ENCODE measurements around the gene TRIO.
A peak's percentile ranks its signal among the peaks of the same experiment; 100 is the strongest.

Gene TRIO

DNA sequence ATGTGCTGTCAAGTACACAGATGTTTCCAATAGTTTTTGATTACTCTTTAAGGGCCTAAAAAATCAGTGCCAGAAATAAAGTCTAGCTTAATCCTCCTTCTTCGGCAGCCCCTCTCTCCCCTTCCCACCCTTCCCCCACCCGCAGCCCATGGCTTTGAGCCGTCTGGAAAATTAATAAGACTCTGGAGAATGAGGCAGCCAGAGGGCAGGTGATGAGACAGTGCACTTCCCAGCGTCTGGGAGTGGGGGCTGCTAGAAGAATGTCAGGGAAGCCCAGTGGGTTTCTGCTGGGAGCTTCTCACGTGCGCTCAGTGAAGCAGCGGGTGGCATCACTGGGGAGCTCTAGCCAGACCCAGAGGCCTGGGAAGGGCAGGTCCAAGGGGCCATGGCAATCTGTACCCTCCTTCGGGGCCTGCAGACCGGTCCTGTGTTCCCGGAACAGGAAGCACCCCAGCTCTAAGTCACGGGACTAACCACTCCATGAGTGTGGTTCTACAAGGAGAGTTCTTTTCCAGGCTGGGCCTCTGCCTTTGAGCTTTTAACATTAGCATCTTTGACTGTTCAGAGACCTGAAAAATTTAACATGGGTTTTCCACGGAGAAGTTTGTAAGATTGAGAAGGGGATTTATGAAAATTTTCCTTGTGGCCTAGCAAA, 273.6 kb downstream of the TRIO start:
- Mint-ChIP-seq H3K9me3 (no peaks in the 10 kb centered on the region), H3K4me3 (no peak overlapping the region), H3K4me1 (ENCODE audit: low read depth) (peaks cover 62% of the 10 kb centered on the region), H3K27me3 (peaks cover 8% of the 10 kb centered on the region), H3K36me3 (ENCODE audit: low read depth) (no peaks in the 10 kb centered on the region), H3K27ac (peak overlapping the region; percentile 97)

DNA sequence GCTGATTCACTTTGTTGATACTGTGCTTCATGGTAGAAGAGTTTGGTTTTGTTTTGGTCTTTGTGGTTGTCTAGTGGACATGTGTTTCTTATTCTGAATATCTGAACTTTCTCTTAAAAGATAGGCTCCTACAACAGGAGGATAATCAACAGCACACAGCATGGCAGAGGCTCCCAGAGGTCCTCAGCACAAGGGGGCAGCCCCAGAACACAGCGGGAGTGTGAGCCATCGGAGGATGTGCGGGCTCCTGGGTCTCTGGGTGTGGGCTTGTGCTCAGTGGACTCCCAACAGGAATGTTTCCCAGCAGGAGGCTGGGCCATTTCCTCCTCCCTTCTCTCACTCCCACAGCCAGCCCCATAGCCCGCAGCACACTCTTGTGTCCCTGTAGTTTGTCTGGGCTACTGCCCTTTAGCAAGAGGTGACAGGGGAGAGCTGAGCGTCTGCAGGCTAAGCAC, 274.2 kb downstream of the TRIO start:
- peak overlapping the region; percentile 78 for H3K27ac Mint-ChIP-seq
- no peaks in the 10 kb centered on the region for H3K36me3 Mint-ChIP-seq (ENCODE audit: low read depth)
- no peaks in the 10 kb centered on the region for H3K9me3 Mint-ChIP-seq
- no peak overlapping the region for H3K4me3 Mint-ChIP-seq
- H3K4me1 Mint-ChIP-seq (ENCODE audit: low read depth), result peaks cover 60% of the 10 kb centered on the region
- peaks cover 8% of the 10 kb centered on the region for H3K27me3 Mint-ChIP-seq

DNA sequence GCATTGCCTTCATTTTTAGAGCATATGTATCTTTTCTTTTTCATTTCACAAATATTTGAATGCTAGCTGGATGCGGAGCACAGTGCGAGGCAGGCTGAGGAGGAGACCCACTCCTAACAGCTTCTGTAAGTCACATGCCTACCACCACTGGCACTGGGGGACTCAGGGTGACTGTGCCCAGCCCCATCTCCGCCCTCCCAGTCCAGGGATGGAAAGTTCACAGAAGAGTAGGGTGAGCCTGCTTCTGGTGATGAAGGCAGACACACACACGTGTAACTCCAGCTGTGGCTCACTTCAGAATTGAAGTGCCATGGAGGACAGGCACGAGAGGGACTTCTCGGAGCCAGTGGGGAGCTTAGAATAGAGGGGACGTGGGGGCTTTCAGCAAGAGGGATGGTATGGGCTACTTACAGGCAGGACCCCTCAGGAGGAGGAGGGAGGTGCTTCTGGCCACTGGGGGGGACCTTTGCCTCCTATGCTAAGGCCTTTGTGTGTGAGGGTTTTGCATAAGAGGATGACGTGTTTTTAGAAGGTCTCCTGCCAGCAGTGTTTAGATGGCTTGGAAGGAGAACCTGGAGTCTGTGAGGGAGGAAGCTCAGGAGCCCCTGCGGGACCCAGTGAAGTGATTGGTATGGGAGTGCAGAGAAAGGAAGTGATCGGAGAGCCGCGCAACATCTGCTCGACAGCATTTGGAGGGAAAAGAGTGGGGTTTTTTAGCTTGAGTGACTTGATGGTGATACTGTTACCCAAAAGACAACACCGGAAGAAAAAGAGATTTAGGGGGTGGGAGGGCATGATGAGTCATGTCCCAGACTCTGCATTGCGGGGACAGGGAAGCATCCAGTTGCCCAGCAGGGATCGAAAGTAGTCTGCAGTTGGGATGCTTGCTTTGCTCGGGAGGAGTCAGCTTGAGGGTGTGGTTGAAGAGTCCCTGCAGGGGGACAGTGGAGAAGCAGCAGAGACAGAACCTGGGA, 274.9 kb downstream of the TRIO start:
- peaks cover 53% of the 10 kb centered on the region for H3K4me1 Mint-ChIP-seq (ENCODE audit: low read depth)
- no peak overlapping the region for H3K27ac Mint-ChIP-seq
- H3K27me3 Mint-ChIP-seq, result peaks cover 8% of the 10 kb centered on the region
- no peak overlapping the region for H3K4me3 Mint-ChIP-seq
- H3K36me3 Mint-ChIP-seq (ENCODE audit: low read depth), result no peaks in the 10 kb centered on the region
- H3K9me3 Mint-ChIP-seq, result no peaks in the 10 kb centered on the region

DNA sequence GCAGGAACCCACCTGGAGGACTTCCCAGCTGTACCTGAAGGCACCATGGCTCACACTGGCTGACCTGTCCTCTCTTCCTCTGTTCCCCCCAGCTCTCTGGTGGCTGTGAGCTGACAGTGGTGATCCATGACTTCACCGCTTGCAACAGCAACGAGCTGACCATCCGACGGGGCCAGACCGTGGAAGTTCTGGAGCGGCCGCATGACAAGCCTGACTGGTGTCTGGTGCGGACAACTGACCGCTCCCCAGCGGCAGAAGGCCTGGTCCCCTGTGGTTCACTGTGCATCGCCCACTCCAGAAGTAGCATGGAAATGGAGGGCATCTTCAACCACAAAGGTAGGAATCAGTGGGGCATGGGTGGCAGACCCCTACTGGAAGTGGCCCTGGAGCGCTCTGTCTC, 276.5 kb downstream of the TRIO start:
- Mint-ChIP-seq H3K4me3 (no peak overlapping the region), H3K36me3 (ENCODE audit: low read depth) (no peaks in the 10 kb centered on the region), H3K27me3 (peaks cover 8% of the 10 kb centered on the region), H3K27ac (no peak overlapping the region), H3K9me3 (no peaks in the 10 kb centered on the region), H3K4me1 (ENCODE audit: low read depth) (peaks cover 52% of the 10 kb centered on the region)

DNA sequence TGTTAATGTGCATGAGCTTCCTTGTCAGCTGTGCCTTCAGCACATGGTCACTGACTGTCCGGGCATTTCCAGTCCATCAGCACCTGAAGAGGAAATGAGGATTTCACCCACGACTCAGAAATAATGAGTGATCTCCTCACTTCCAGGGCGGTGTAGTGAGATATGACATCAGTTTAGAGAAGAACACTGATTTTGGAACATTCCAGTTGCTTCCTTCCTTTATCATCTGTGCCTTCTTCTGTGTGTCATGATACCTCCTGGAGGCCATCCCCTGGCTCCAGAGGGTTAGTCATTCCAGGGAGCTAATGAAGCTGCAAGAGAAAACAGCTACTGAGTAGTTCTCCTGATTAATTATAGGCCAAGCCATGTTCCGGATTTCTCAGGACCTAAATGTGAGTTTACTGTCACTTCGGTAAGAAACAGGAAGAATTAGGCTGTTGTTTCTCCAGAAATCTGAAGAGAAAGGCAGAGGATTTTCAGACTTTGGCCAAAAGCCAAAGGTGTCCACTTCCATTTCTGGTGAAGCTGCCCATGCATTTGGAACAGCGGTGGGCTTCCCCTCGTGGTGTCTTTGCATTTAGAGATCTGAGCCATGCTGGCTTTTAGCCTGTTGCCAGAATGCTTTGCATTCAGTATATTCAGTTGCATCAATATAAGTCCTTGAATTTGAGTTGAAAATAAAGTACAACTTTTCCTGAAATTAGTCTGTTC, 277.1 kb downstream of the TRIO start:
- Mint-ChIP-seq H3K36me3 (ENCODE audit: low read depth) (no peaks in the 10 kb centered on the region), H3K4me1 (ENCODE audit: low read depth) (peaks cover 52% of the 10 kb centered on the region)

DNA sequence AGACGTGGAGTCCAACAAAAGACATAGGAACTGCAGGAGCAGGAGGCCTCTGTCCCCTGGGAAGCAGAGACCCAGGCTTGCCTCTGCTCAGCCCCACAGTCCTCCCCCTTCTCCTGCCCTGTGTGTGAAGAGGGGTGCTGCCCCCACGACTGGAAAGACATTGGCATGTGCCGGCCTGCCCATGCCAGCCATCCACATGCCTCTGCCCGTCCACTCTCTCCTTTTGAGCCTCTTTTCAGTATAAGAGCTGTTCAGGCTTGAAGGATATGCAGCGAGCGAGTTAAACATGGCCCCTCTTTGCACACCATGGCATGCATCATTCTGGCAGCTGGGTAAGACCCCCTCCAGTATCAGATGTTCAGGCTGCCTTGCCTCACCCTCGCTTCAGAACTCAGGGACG, 278.7 kb downstream of the TRIO start:
- Mint-ChIP-seq H3K4me3 (no peak overlapping the region), H3K27me3 (peaks cover 8% of the 10 kb centered on the region), H3K27ac (no peak overlapping the region), H3K9me3 (no peaks in the 10 kb centered on the region), H3K36me3 (ENCODE audit: low read depth) (no peaks in the 10 kb centered on the region), H3K4me1 (ENCODE audit: low read depth) (peaks cover 37% of the 10 kb centered on the region)

More for the DNA sequence above, 277.1 kb downstream of the TRIO start:
- H3K27me3 Mint-ChIP-seq, result peaks cover 8% of the 10 kb centered on the region
- H3K27ac Mint-ChIP-seq, result no peak overlapping the region
- H3K4me3 Mint-ChIP-seq, result no peak overlapping the region
- no peaks in the 10 kb centered on the region for H3K9me3 Mint-ChIP-seq

DNA sequence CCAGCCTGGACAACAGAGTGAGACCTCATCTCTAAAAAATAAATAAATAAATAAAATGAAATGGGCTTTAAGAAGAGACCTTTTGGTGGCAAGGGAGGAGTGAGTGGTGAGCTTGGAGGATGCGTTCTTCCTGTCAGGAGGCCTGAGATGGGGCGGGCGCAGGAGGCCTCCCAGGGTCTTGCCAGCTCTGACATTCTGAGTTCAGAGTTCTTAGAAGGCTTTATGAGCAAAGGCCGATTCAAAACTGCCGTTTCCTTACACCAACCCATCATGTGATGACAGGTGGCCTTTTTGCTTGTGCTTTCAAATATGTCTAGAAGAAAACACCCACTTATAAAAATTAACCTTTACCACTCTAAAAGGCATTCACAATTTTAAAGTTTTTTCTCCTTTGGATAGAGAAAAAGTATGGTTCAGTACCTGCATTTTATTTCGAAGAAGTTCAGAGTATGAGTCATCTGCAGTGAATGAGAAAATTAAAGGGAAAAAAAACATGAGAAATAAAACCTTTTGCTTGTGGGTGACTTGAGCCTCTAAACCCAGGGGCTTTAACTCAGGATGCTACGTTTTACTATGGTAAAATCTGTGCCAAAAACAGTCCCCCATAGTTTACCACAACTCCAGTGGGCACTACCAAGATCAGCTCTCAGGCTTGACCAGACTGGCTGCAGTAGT, 281.0 kb downstream of the TRIO start:
- Mint-ChIP-seq H3K4me1 (ENCODE audit: low read depth) (peaks cover 22% of the 10 kb centered on the region), H3K36me3 (ENCODE audit: low read depth) (no peaks in the 10 kb centered on the region), H3K27me3 (no peaks in the 10 kb centered on the region), H3K9me3 (no peaks in the 10 kb centered on the region), H3K27ac (peak overlapping the region; percentile 75), H3K4me3 (peak overlapping the region; percentile 35)

DNA sequence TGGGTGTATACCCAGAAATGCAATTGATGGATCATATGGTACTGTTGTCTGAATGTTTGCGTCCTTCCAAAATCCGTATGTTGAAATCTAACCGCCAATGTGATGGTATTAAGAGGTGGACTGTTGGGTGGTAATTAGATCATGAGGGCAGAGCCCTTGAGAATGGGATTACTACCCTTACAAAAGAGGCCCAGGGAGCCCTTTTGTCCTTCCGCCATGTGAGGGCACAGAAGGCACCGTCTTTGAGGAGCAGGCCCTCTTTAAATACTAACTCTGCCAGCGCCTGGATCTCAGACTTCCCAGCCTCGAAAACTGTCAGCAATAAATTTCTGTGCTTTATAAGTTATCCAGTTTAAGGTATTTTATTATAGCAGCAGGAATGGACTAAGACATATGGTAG, 282.4 kb downstream of the TRIO start:
- Mint-ChIP-seq H3K4me1 (ENCODE audit: low read depth) (peaks cover 22% of the 10 kb centered on the region), H3K4me3 (no peak overlapping the region), H3K27me3 (no peaks in the 10 kb centered on the region), H3K9me3 (no peaks in the 10 kb centered on the region), H3K27ac (peak overlapping the region; percentile 28), H3K36me3 (ENCODE audit: low read depth) (no peaks in the 10 kb centered on the region)

DNA sequence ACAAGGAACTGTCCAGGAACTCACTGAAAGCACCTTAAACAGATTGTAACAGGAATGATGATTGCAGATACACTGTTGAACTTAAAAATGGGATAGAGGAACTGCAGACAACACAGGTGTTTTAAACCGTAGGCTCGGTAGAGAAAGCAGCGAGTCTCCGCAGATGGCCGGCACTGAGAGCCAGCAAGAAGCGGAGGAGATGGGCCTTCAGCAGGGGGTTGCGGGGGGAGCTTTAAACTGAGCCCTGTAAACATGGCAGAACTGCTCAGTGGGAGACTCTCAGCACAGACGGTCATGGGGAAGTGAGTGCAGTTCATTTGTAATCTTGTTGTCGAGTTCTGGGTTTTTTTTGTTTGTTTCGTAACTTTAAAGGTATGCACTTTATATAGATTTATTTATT, 283.4 kb downstream of the TRIO start:
- Mint-ChIP-seq H3K4me1 (ENCODE audit: low read depth) (peaks cover 22% of the 10 kb centered on the region), H3K27me3 (no peaks in the 10 kb centered on the region), H3K4me3 (no peak overlapping the region), H3K36me3 (ENCODE audit: low read depth) (no peaks in the 10 kb centered on the region), H3K27ac (no peak overlapping the region), H3K9me3 (no peaks in the 10 kb centered on the region)

DNA sequence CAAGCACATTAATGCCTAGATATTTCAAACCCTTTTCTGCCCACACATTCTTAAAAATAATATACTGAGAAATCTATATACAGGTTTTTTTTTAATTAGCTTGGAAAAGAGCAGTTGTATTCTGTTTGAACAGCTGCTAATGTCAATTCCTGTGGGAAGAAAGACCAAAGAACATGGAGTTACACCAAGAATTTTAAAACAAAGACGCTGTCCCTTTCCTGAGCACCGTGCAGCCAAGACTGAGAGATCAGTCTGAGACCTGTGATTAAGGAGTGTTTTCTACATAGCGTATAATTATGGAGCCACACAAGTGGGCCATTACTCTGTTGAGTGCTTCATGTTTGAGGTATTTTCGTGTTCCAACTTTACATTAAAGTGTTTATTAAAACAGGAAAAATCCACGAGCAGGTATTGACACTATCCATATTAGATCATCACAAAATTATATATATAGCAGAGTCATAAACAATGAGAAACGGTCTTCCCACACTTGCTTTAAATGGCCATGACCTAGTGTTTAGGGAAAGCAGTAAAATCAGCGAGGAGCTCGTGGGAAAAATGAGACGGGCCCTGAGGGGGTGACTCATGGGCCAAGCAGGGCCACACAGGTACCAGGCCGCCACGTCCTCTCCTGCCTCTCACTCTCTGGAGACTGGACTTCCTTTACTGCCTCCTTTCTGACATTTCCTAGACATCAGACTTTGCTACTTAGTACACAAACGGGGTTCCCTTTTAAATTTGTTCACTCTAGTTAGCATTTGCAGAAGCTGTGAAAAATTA, 285.4 kb downstream of the TRIO start:
- Mint-ChIP-seq H3K36me3 (ENCODE audit: low read depth) (no peaks in the 10 kb centered on the region), H3K27me3 (no peaks in the 10 kb centered on the region), H3K4me1 (ENCODE audit: low read depth) (peaks cover 17% of the 10 kb centered on the region), H3K9me3 (no peaks in the 10 kb centered on the region), H3K4me3 (no peak overlapping the region), H3K27ac (no peak overlapping the region)

DNA sequence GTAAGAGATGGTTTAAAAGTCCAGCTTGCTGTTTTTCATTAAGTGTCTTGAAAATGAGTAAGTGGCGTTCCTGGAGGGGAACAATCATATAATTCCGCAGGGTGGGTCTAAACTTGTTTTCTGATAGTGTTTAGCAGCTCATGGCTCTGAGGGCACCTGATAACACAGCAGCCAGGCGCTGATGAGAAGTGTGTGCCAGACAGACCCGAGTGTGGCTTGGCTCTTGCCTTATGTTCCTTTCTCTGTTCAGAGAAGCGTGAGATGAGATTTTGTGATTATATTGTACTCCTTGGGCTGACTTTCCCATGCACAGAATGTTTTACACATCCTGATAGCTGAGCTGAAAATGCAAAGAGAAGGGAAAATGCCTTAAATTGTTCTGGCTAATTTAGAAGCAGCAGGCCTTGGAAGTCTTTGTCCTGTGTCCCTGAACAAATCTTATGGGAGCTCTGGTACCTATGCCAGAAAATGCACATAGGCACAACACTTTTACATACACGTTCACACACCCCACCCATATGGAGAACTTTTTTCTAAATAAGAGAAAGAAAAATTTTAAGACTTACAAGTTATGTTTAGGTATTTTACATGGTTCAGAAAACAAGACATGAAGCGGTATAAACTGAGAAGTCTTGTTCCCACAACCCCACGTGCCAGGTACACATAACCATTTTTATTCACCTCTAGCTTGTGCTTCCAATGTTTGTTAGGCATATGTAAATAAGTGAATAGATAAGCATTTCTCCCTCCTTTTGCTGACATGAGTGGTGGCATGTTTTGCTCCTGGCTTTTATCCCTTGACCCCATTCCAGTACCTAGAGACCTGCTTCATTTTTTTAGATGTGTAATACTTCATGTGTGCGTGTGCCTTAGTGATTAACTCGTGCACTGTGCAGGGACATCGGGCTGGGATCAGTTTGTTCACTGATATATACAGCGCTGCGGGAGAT, 286.2 kb downstream of the TRIO start:
- Mint-ChIP-seq H3K27ac (no peak overlapping the region), H3K4me3 (no peak overlapping the region), H3K27me3 (no peaks in the 10 kb centered on the region), H3K4me1 (ENCODE audit: low read depth) (peaks cover 9% of the 10 kb centered on the region), H3K36me3 (ENCODE audit: low read depth) (no peaks in the 10 kb centered on the region), H3K9me3 (no peaks in the 10 kb centered on the region)

DNA sequence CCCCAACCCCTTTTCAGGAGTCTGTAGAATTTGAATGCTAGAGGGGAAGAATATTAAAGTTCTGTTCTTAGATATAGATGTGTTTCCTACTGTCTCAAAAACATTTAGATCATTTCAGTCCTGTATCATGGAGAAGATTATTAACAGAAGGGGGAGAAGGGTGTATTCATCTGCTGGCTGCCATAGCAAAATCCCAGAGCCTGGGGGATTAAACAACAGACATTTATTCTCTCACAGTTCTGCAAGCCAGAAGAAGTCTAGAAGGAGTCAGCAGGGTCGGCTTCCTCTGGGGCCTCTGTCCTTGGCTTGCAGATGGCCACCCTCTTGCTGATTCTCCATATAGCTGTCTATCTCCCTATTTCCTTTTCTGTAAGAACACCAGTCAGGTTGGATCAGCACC, 288.4 kb downstream of the TRIO start:
- H3K4me1 Mint-ChIP-seq (ENCODE audit: low read depth), result peaks cover 2% of the 10 kb centered on the region
- H3K4me3 Mint-ChIP-seq, result no peak overlapping the region
- H3K27ac Mint-ChIP-seq, result no peak overlapping the region
- no peaks in the 10 kb centered on the region for H3K27me3 Mint-ChIP-seq
- no peaks in the 10 kb centered on the region for H3K9me3 Mint-ChIP-seq
- H3K36me3 Mint-ChIP-seq (ENCODE audit: low read depth), result no peaks in the 10 kb centered on the region

DNA sequence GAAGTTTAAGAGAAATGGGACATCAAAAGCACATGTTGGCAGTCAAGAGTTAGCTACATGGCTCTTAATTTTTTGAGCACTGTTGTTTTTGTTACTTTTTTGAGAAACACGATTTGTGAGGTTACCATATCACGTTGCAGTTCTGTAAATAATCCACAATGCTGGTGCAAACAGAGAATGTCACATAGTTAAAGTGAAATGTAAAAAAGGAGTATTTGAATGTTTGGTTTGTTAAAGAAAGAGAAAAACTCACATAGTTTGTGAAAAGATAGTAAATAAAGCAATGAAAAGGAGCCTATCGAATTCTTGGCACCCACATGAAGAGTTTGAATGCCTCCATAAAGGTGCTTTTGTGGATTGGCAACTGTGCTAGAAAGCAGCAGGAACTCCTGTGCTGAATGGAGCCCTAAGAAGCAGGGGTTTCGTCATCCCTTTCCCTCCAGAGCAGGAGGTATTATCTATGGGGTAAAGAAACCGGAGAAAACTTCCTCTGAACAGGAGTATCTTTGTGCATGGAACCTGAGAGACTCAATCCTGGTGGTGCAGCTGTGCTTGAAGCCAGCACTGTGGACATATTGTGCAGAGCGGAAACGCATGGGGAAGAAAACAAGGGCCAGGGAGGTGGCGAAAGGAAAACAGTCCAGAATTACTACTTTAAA, 289.9 kb downstream of the TRIO start:
- H3K36me3 Mint-ChIP-seq (ENCODE audit: low read depth), result no peaks in the 10 kb centered on the region
- no peak overlapping the region for H3K4me3 Mint-ChIP-seq
- H3K4me1 Mint-ChIP-seq (ENCODE audit: low read depth), result peaks cover 18% of the 10 kb centered on the region
- no peaks in the 10 kb centered on the region for H3K27me3 Mint-ChIP-seq
- no peaks in the 10 kb centered on the region for H3K9me3 Mint-ChIP-seq
- H3K27ac Mint-ChIP-seq, result no peak overlapping the region

Measured in stimulated activated naive CD8-positive, alpha-beta T cell treated with anti-CD3 and anti-CD28 coated beads, Interleukin-15, Interleukin-2, amounts not matched to agents 100 ng/mL and 50 ng/mL, for 24 hours (primary cell).